ENCODE data around the gene SLC25A17.
"Not testable (repeated sequence)": the region's sequence is repeated elsewhere in the genome, so short reads cannot be mapped to it uniquely, and the experiment has no call there.

Gene SLC25A17, protein sequence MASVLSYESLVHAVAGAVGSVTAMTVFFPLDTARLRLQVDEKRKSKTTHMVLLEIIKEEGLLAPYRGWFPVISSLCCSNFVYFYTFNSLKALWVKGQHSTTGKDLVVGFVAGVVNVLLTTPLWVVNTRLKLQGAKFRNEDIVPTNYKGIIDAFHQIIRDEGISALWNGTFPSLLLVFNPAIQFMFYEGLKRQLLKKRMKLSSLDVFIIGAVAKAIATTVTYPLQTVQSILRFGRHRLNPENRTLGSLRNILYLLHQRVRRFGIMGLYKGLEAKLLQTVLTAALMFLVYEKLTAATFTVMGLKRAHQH

DNA sequence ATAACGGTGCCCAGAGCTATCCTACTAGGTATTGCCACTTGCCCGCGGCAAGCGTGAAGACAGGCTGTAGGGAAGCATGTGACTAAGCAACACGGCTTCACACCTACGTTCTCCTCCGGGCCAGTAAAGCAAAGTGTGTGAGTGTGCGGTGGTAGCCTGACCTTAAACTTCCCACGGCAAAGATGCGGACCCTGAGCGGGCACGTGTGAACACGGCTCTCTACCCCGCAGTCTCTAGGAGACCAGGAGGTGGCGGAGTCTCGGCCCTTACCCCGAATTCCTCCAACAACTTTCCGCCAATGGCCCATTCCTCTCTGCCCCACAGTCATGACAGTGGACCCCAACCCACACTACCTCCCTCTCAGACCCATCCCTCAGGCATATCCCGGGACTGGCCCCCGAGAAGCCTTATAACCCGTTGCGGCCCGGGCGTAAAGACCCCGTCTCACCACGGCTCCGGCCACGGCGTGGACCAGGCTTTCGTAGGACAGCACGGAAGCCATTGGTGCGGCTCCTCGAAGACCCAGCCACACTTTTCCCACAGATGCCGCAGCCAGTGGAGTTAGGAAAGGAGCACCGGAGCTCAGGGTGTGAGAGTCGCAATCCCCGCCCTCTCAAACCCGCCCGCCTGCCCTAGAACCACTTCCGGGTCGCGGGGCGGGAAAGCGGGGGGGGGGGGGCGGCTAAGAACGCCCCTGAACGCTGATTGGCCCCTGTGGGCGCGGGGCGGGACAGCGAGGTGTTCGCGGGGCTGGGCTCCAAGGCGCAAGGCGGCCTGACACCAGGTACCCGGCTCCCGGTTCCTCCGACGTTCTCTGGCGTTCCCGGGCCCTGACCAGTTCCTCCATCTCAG, at the start of gene SLC25A17:
TSS of gene SLC25A17 (minus strand) at position 600 of the 852 bp plus-strand sequence. CDS start at position 502, 98 bp downstream.
- FAIRE-seq, result no peak

DNA sequence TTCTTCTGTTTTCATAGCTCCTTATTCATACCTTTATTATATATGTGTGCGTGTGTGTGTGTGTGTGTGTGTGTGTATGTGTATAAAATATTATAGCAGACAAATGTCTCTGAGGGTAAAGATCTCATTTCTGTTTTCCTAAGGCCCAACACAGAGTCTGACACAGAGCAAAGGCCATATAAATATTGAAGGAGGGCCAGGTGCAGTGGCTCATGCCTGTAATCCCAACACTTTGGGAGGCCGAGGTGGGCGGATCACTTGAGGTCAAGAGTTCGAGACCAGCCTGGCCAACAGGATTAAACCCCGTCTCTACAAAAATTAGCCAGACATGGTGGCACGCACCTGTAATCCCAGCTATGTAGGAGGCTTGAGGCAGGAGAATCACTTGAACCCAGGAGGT, 49.2 kb upstream of the SLC25A17 start:
- not testable (repeated sequence) for DNase-seq (ENCODE audit: insufficient read length, low spot score); FAIRE-seq

More for the DNA sequence above, at the start of gene SLC25A17:
- peak; percentile 88 for DNase-seq (ENCODE audit: insufficient read length, low spot score)

- DNase-seq (ENCODE audit: insufficient read length, low spot score) (no peak), FAIRE-seq (no peak)
Observed at GRCh38 chr22:40867109-40867508, 48.0 kb upstream of the SLC25A17 start.

- DNase-seq (ENCODE audit: insufficient read length, low spot score) (no peak), FAIRE-seq (no peak)
Observed at GRCh38 chr22:40862537-40862936, 43.4 kb upstream of the SLC25A17 start.

DNA sequence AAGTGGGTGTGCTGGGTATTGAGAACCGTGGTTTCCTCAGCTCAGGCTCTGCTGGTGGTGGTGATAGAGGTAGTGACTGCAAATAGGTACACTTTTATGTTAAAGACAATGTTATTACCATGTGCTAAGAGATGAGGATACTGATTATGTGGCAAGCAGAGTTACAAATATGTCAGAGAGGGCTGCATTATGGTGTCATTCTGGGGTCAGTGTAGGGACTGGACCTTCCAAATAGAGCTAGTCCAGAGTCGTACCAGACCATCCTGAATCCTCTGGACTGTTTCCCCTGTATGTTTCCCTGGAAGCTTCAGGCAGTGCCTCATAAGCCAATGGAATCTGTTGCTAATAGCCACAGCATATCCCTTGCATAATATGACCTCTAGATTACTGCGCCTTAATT, 42.9 kb upstream of the SLC25A17 start, which contains the start of gene DNAJB7:
TSS of gene DNAJB7 (minus strand) at position 101 of the 400 bp plus-strand sequence. CDS start 119 bp downstream, outside the sequence.
- DNase-seq (ENCODE audit: insufficient read length, low spot score) (no peak), FAIRE-seq (no peak)

DNA sequence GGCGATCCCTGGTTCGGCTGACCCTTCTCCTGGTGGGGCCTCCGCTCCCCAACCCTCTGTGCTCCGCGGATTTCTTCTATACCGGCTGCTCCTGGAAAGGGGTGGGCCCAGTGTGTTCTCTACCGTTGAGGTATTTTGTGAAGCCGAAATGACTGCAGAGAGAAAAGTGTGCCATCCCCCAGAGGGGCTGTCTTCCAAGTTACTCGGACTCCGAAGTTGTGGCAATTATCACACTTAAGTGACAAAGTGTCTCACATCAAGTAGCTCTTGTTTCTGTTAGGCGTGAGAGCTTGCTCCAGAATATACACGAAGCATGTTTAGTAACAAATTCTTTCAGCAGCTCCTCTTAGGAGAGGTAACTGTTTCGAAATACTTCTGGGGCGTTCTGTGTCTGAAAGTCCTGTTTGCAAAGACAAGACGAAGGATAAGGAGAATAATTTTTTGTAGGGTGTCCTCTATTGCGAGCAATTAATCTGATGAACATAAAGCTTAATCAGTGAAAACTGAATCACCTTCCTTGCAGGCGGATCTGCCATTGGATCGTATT, 38.2 kb upstream of the SLC25A17 start:
- FAIRE-seq, result no peak

DNA sequence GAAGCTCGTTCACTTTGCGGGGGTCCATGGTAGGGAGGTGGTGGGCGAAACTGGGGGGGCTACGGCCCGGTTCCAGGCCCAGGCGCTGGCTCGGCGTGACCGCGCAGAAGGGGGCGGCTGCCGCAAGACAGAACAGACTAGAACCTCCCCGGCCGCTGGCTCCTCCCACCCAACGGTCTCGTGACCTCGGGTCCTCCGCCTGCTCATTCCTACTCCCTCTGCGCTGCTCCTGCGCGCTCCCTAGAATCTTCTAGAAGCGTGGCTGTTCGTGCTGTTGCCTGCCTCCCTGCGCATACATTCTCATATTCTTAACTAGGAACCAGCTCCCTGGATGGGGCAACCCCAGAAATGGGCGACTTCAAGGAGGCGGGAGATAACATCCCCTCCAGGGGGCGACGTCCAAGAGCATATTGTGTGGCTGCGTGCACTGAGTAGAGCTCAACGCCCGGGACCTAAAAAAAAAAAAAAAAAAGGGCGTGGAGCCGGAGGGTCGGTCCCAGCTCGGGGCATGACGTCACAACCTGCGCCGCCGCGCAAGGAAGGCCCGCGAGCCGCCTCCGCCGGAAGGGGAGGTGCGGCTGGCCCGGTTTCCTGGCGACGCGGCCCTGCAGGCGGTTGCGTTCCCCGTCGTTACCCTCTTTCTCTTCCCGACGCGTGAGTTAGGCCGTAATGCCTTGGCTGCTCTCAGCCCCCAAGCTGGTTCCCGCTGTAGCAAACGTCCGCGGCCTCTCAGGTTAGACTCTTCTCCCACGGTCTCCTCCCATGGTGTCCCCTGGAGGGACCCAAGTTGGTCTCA, 37.6 kb upstream of the SLC25A17 start, which contains the start of the genes ST13 and XPNPEP3:
TSS of gene ST13 (minus strand) at position 127 of the 796 bp plus-strand sequence. CDS start at position 28, 99 bp downstream.
TSS of gene XPNPEP3 (plus strand) at position 636 of the 796 bp plus-strand sequence. CDS start at position 670, 34 bp downstream.
- FAIRE-seq, result peak; percentile 79
- DNase-seq (ENCODE audit: insufficient read length, low spot score), result peak; percentile 83

More for the DNA sequence above, 38.2 kb upstream of the SLC25A17 start:
- DNase-seq (ENCODE audit: insufficient read length, low spot score), result no peak

GRCh38 chr22:40855979-40856512, 36.9 kb upstream of the SLC25A17 start:
- no peak for FAIRE-seq
- DNase-seq (ENCODE audit: insufficient read length, low spot score), result peak; percentile 10

DNA sequence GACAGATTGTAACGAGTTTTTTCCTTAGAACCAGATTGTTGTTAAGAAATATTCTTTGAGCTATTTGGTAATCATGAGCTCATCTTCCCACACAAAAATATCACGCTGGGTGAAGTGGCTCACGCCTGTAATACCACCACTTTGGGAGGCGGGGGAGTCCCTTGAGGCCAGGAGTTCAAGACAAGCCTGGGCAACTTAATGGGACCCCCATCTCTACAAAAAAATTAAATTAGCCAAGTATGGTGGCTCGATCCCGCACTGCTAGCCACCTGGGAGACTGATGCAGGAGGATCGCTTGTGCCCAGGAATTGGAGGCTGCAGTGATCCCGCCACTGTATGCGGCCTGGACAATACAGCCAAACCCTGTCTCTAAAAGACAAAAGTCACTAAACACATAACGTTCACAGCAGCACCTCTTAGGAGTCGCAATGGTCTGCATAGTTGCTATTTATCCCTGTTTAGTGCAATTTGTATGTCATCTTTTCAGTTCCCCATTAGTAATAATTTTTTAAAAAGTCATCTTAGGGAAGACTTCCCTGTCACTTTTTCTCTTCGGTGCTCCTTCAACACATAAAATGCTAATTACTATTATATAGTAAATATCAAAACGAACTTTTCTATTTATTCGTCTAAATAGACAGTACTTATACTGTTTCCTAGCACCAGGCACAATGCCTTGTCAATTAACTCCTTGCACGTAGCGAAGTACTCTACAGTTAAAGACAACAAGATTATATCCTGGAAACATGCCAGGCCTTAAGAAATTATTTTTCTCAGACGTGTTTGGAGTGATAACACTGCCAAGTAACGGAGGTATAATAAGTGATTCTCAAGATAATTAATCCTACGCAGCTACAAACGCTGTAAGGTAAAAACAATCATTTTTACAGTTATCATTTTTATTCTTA, 36.2 kb upstream of the SLC25A17 start:
- DNase-seq (ENCODE audit: insufficient read length, low spot score) (no peak), FAIRE-seq (no peak)

DNA sequence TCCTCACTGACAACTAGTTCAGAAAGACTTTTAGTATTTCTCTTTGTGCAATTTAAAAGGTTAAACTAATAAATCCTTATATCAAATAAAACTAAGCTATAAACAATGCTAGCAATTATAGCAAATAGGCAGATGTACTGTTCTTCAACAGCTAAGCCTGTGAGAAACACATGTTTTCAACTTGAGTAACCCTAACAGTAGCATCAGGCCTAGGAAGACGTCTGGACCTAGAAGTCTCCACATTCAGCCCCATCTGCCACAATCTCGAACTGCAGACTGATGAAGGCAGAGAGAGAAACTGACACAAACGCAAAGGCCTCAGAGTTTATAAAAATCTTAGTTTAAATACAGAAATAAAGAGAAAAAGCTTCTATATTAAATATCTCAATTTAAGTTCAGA, 34.8 kb upstream of the SLC25A17 start:
- no peak for FAIRE-seq

GRCh38 chr22:40853333-40853732, 34.2 kb upstream of the SLC25A17 start:
- DNase-seq (ENCODE audit: insufficient read length, low spot score) (no peak), FAIRE-seq (no peak)

More for the DNA sequence above, 34.8 kb upstream of the SLC25A17 start:
- no peak for DNase-seq (ENCODE audit: insufficient read length, low spot score)

GRCh38 chr22:40845816-40846215, 26.7 kb upstream of the SLC25A17 start:
- not testable (repeated sequence) for FAIRE-seq; DNase-seq (ENCODE audit: insufficient read length, low spot score)

DNA sequence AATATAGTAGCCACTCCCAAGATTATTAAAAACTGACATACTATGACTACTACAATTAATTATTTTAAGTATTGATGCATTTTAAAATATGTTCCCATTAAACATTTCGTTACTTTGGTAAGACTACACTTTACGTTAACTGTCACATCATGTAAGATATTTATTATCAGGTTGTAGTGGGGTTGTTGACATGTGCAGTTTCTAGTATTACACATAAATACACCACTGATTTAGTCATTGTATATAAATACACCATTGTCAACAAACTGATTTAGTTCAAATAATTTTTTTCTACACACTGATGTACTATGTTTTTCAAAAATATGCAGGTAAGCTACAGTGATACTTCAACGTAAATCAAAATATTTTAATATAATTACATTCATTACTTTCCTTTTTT, 25.8 kb upstream of the SLC25A17 start:
- FAIRE-seq (no peak), DNase-seq (ENCODE audit: insufficient read length, low spot score) (no peak)

DNA sequence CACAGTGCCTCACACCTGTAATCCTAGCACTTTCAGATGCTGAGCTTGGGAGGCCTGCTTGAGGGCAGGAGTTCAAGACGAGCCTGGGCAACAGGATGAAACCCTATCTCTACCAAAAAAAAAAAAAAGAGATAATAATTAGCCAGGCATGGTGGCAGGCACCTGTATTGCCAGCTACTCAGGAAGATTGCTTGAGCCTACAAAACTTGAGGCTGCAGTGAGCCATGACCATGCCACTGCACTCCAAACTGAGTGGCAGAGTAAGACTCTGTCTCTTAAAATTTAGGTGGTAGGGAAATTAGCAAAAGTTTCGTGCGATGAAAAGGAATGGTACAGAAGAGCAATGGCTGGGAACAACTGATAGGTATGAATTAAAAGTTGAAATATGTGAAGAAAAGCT, 19.3 kb upstream of the SLC25A17 start:
- FAIRE-seq, result no peak

GRCh38 chr22:40834619-40835018, 15.5 kb upstream of the SLC25A17 start:
- no peak for FAIRE-seq

More for the DNA sequence above, 19.3 kb upstream of the SLC25A17 start:
- no peak for DNase-seq (ENCODE audit: insufficient read length, low spot score)

DNA sequence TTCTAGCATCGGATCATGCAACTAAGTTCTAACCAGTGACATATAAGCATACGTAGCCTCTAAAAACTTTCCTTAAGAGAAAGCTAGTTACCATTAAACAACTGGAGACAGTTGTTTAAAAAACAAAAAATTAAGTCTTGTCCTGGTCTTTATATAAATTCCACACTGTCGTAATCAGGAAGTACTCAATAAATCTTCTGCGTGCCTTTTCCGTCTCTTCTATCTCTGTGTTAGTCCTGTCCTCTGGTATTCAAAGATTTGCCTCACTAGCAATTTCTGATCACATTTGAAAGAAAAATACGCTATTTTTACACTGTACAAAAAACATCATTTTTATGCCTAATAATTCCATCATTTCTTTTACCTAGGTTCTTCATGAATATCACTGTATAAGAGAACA, 10.0 kb upstream of the SLC25A17 start:
- FAIRE-seq (no peak), DNase-seq (ENCODE audit: insufficient read length, low spot score) (no peak)

More at GRCh38 chr22:40834619-40835018, 15.5 kb upstream of the SLC25A17 start:
- DNase-seq (ENCODE audit: insufficient read length, low spot score), result no peak

DNA sequence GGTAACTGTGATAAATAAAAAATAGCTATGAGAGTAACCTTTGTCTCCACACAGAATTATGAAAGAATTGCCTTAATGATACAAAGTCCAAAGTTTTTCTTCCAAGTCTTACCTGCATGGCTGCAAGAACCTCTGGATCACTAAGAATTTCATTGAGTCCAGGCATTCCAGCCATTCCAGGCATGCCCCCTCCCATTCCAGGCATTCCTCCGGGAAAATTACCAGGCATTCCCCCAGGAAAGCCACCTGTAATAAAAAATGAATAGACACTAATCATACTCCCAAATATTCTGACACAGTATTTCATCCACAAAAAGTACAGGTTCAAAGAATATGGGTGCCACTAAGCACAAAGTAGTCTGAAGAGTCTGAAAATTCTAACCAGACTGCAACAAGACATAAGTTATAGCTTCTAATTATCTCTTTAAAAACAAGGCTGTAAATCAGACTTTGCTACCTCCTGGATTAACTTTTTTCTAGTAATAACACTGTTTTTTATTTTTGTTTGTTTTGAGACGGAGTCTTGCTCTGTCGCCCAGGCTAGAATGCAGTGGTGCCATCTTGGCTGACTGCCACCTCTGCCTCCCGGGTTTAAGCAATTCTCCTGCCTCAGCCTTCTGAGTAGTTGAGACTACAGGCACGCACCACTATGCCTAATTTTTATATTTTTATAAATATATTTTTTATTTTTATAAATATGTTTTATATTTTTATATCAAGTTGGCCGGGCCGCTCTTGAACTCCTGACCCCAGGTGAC, 8.0 kb upstream of the SLC25A17 start:
- DNase-seq (ENCODE audit: insufficient read length, low spot score) (no peak), FAIRE-seq (no peak)

- not testable (repeated sequence) for FAIRE-seq; DNase-seq (ENCODE audit: insufficient read length, low spot score)
Observed at GRCh38 chr22:40826292-40826691, 7.1 kb upstream of the SLC25A17 start.
